Measurements from ENCODE around the gene EPS8. TPM values are rescaled to one million over a fixed set of nuclear protein-coding genes. Genes with fewer than 3 reads are reported as not detected.

The EPS8 gene
- total RNA-seq, 2 donors from 2014 or later = 6.7 to 8.1 TPM

GRCh38 chr12:15701631-15702156 is 87.5 kb downstream of the EPS8 start:
- Histone ChIP-seq H3K9me3 (ENCODE audit: control insufficient read depth, low read length) (no peaks in the 10 kb centered on the region), H3K27me3 (ENCODE audit: control insufficient read depth, insufficient read depth, low read length, poor library complexity, severe bottlenecking) (no peaks in the 10 kb centered on the region), H3K36me3 (ENCODE audit: control insufficient read depth, insufficient read depth, low read length) (no peaks in the 10 kb centered on the region), H3K9ac (ENCODE audit: extremely low read depth, low read length, poor library complexity, severe bottlenecking) (no peak overlapping the region), H3K27ac (ENCODE audit: low read depth, low read length) (no peak overlapping the region), H3K4me1 (ENCODE audit: control insufficient read depth, insufficient read depth, low read length) (no peaks in the 10 kb centered on the region), H3K4me3 (ENCODE audit: low read length) (no peak overlapping the region)
- H3K4me1 Mint-ChIP-seq = peaks cover 12% of the 10 kb centered on the region
- no peak overlapping the region for H3K27ac Mint-ChIP-seq
- no peaks in the 10 kb centered on the region for H3K9me3 Mint-ChIP-seq
- H3K4me3 Mint-ChIP-seq = no peak overlapping the region
- H3K36me3 Mint-ChIP-seq (ENCODE audit: low read depth) = no peaks in the 10 kb centered on the region
- no peak for TF ChIP-seq CTCF (conservative IDR thresholded peaks at IDR 0.05)
- no peak for DNase-seq
- 93% methylated on average over 3 of the region's 3 CpGs; no CpG with 5 or more reads in 1 of the 2 experiments for WGBS, 2 experiments (ENCODE audit: insufficient coverage in 1 of 2, insufficient read length in 1 of 2)
- no peaks in the 10 kb centered on the region for H3K27me3 Mint-ChIP-seq (ENCODE audit: insufficient read depth)

GRCh38 chr12:15701206-15701605 is 88.0 kb downstream of the EPS8 start:
- Mint-ChIP-seq H3K27ac (no peak overlapping the region), H3K9me3 (no peaks in the 10 kb centered on the region), H3K36me3 (ENCODE audit: low read depth) (no peaks in the 10 kb centered on the region), H3K4me3 (no peak overlapping the region), H3K27me3 (ENCODE audit: insufficient read depth) (no peaks in the 10 kb centered on the region), H3K4me1 (peaks cover 10% of the 10 kb centered on the region)
- 80% methylated on average over 1 of the region's 1 CpG; no CpG with 5 or more reads in 1 of the 2 experiments for WGBS, 2 experiments (ENCODE audit: insufficient coverage in 1 of 2, insufficient read length in 1 of 2)
- Histone ChIP-seq H3K27ac (ENCODE audit: low read depth, low read length) (no peak overlapping the region), H3K4me3 (ENCODE audit: low read length) (no peak overlapping the region), H3K27me3 (ENCODE audit: control insufficient read depth, insufficient read depth, low read length, poor library complexity, severe bottlenecking) (no peaks in the 10 kb centered on the region), H3K9me3 (ENCODE audit: control insufficient read depth, low read length) (no peaks in the 10 kb centered on the region), H3K36me3 (ENCODE audit: control insufficient read depth, insufficient read depth, low read length) (no peaks in the 10 kb centered on the region), H3K4me1 (ENCODE audit: control insufficient read depth, insufficient read depth, low read length) (no peaks in the 10 kb centered on the region), H3K9ac (ENCODE audit: extremely low read depth, low read length, poor library complexity, severe bottlenecking) (no peak overlapping the region)
- DNase-seq = no peak
- TF ChIP-seq CTCF (conservative IDR thresholded peaks at IDR 0.05) = no peak

- H3K27me3 Mint-ChIP-seq (ENCODE audit: insufficient read depth) = no peaks in the 10 kb centered on the region
- H3K27me3 ChIP-seq (ENCODE audit: control insufficient read depth, insufficient read depth, low read length, poor library complexity, severe bottlenecking) = no peaks in the 10 kb centered on the region
- no peaks in the 10 kb centered on the region for H3K4me1 ChIP-seq (ENCODE audit: control insufficient read depth, insufficient read depth, low read length)
- no peaks in the 10 kb centered on the region for H3K36me3 ChIP-seq (ENCODE audit: control insufficient read depth, insufficient read depth, low read length)
- no peaks in the 10 kb centered on the region for H3K9me3 ChIP-seq (ENCODE audit: control insufficient read depth, low read length)
- no peak for DNase-seq
- no peaks in the 10 kb centered on the region for H3K9me3 Mint-ChIP-seq
- H3K36me3 Mint-ChIP-seq (ENCODE audit: low read depth) = no peaks in the 10 kb centered on the region
- H3K4me3 ChIP-seq (ENCODE audit: low read length) = no peak overlapping the region
- no peak overlapping the region for H3K4me3 Mint-ChIP-seq
- WGBS, 2 experiments (ENCODE audit: insufficient coverage in 1 of 2, insufficient read length in 1 of 2) = no CpG with 5 or more reads among the region's 1 CpG
- H3K4me1 Mint-ChIP-seq = peaks cover 6% of the 10 kb centered on the region
- H3K9ac ChIP-seq (ENCODE audit: extremely low read depth, low read length, poor library complexity, severe bottlenecking) = no peak overlapping the region
- H3K27ac ChIP-seq (ENCODE audit: low read depth, low read length) = no peak overlapping the region
- TF ChIP-seq CTCF (conservative IDR thresholded peaks at IDR 0.05) = no peak
- no peak overlapping the region for H3K27ac Mint-ChIP-seq
These were observed 88.6 kb downstream of the EPS8 start for GRCh38 chr12:15700595-15700994.

Measured in endodermal cell (in vitro differentiated cells).